HepG2 (cell line): ENCODE results near the gene LRRTM3. TPM values are rescaled to one million over a fixed set of nuclear protein-coding genes. Genes with fewer than 3 reads are reported as not detected.

Experiments used
- ATAC-seq: fragments of 200-7000 bp; cut with Tn5 transposase; 3 replicates; pipeline ENCODE4 v1.9.1; 2020; ENCODE audit warnings: mild to moderate bottlenecking, moderate library complexity
- BruUV-seq: library from RNA; stranded (reverse); fragments of 400-500 nt; replicated peaks from 2 replicates; lab custom pipeline; 2021; lab: Mats Ljungman, UMichigan
- CTCF ChIA-PET: fragments of 300-600 bp; formaldehyde crosslinking; extraction: SDS; loops from one replicate; lab custom pipeline; 2021; ENCODE audit warnings: low total read pairs, inconsistent platforms, low intra/inter-chr PET ratio; lab: Yijun Ruan, JAX
- POLR2A ChIA-PET: fragments of 350-600 bp; sonication (Branson Sonifier 250); formaldehyde crosslinking; loops from one replicate; lab custom pipeline; 2020; ENCODE audit warnings: antibody characterized with exemption, inconsistent platforms; lab: Yijun Ruan, JAX
- DNase-seq: peaks from one replicate; pipeline ENCODE4 v3.0.0-alpha.2; 2015; ENCODE audit warnings: low spot score
- FAIRE-seq: peaks from 3 replicates; lab custom pipeline; 2011; peaks lifted over from hg19 to GRCh38; lab: Jason Lieb, UNC
- H2AFZ ChIP-seq: one replicate; pipeline ENCODE4 v1.6.1; 2011; ENCODE audit warnings: low read length, inconsistent platforms
- H3K27ac ChIP-seq: fragments of 300-600 bp; 3 replicates; pipeline ENCODE4 v1.8.0; 2011; ENCODE audit warnings: mixed run types, mild to moderate bottlenecking, mixed read lengths, low read length, inconsistent platforms; ENCODE audit not compliant: insufficient read depth; ENCODE audit errors: extremely low read length
- H3K27me3 ChIP-seq, 2 experiments: fragments of 200-600 bp in 1 of 2; 2 replicates in 1 of 2; 3 replicates in 1 of 2; pipeline versions ENCODE4 v1.6.0 to v1.8.0; 2011; ENCODE audit warnings: low read length in 2 of 2, mild to moderate bottlenecking in 2 of 2, moderate library complexity in 2 of 2, inconsistent platforms in 1 of 2; ENCODE audit not compliant: insufficient read depth in 2 of 2, control insufficient read depth in 1 of 2
- H3K36me3 ChIP-seq, 2 experiments: fragments of 200-600 bp in 1 of 2; replicated peaks in 1 of 2; 2 replicates in 1 of 2; 3 replicates in 1 of 2; pipeline versions ENCODE4 v1.5.1 to v1.8.0; 2011; ENCODE audit warnings: low read length in 2 of 2, inconsistent platforms in 1 of 2; ENCODE audit not compliant: insufficient read depth in 2 of 2, control insufficient read depth in 1 of 2
- H3K4me1 ChIP-seq: 2 replicates; pipeline ENCODE4 v1.5.1; 2012; ENCODE audit warnings: low read length, inconsistent platforms; ENCODE audit not compliant: insufficient read depth
- H3K4me2 ChIP-seq: 2 replicates; pipeline ENCODE4 v1.6.0; 2011; ENCODE audit warnings: low read depth, low read length, inconsistent platforms
- H3K4me3 ChIP-seq, 3 experiments: fragments of 200-600 bp in 1 of 3; sonication (generic), shearing (Covaris generic) in 1 of 3; replicated peaks in 1 of 3; 2 replicates each; pipeline ENCODE4 v1.5.1; 2011 to 2016; ENCODE audit warnings: low read length in 3 of 3, inconsistent platforms in 2 of 3, low read depth in 2 of 3, mild to moderate bottlenecking in 2 of 3, control low read depth in 1 of 3, mixed read lengths in 1 of 3; ENCODE audit not compliant: insufficient read depth in 1 of 3
- H3K79me2 ChIP-seq: one replicate; pipeline ENCODE4 v1.6.1; 2011; ENCODE audit warnings: low read length, inconsistent platforms; ENCODE audit not compliant: insufficient read depth
- H3K9ac ChIP-seq: 2 replicates; pipeline ENCODE4 v1.6.0; 2011; ENCODE audit warnings: mild to moderate bottlenecking, low read depth, low read length, inconsistent platforms; ENCODE audit not compliant: insufficient read depth
- H3K9me3 ChIP-seq: 2 replicates; pipeline ENCODE4 v1.5.1; 2012; ENCODE audit warnings: mild to moderate bottlenecking, low read length
- H4K20me1 ChIP-seq: 2 replicates; pipeline ENCODE4 v1.6.0; 2011; ENCODE audit warnings: inconsistent platforms, mild to moderate bottlenecking, low read length, moderate library complexity; ENCODE audit not compliant: insufficient read depth
- BCL3 ChIP-seq: sonication (generic); formaldehyde crosslinking; IDR thresholded peaks from 2 replicates; pipeline ENCODE4 v1.5.1; 2020; ENCODE audit warnings: mild to moderate bottlenecking, missing genetic modification reagents, moderate library complexity
- PAF1 ChIP-seq: IDR thresholded peaks from 2 replicates; pipeline ENCODE4 v1.6.1; 2016; ENCODE audit warnings: missing genetic modification reagents, missing compliant biosample characterization
- PAXIP1 ChIP-seq: sonication (generic); formaldehyde crosslinking; conservative IDR thresholded peaks from 2 replicates; pipeline ENCODE4 v1.4.0; 2020; ENCODE audit warnings: mild to moderate bottlenecking, missing genetic modification reagents, moderate library complexity
- SRY ChIP-seq: sonication (generic); formaldehyde crosslinking; IDR thresholded peaks from 2 replicates; pipeline ENCODE4 v1.8.0; 2022; ENCODE audit warnings: mild to moderate bottlenecking, missing genetic modification reagents
- ZFYVE20 ChIP-seq: sonication (generic); formaldehyde crosslinking; IDR thresholded peaks from 2 replicates; pipeline ENCODE4 v1.8.0; 2023; ENCODE audit warnings: low read depth, mild to moderate bottlenecking, moderate library complexity, missing genetic modification reagents, borderline replicate concordance
- ZNF224 ChIP-seq: sonication (generic); formaldehyde crosslinking; IDR thresholded peaks from 2 replicates; pipeline ENCODE4 v1.5.0; 2020; ENCODE audit warnings: mild to moderate bottlenecking, missing genetic modification reagents
- WGBS: methylation state at CpG from one replicate; pipeline ENCODE4 v1.1.6; 2017; ENCODE audit warnings: low lambda C conversion rate; 5-methylcytosine and 5-hydroxymethylcytosine counted together
- in situ Hi-C: cut with HindIII; loops from 2 replicates; pipeline ENCODE4 v1.10.0; 2017; ENCODE audit warnings: low pct_unique_long_range_greater_than_20kb; ENCODE audit not compliant: extremely low pct_ligation_motif_present
- intact Hi-C: fragments of 100-400 bp; cut with micrococcal nuclease; formaldehyde crosslinking; loops from one replicate; pipeline ENCODE4 v1.10.0; 2022; ENCODE audit not compliant: unreplicated experiment
- polyA plus RNA-seq, 8 experiments: library from polyadenylated mRNA; depleted of rRNA in 3 of 8; stranded (reverse) in 7 of 8; unstranded in 1 of 8; fragments of >200 nt; fragmentation: Illumina TruSeq in 4 of 8; extraction: Trizol in 4 of 8; gene quantifications; 2 replicates each; pipeline versions ENCODE4 v1.2.1 to v1.2.3, GENCODE V29; 2011 to 2016; ENCODE audit warnings: low read depth in 4 of 8, missing spikeins in 1 of 8, mixed read lengths in 1 of 8; ENCODE audit not compliant: insufficient read depth in 1 of 8
- total RNA-seq, 5 experiments: library from RNA; depleted of rRNA; stranded (reverse); fragments of >200 nt; fragmentation: Illumina TruSeq; extraction: Trizol; gene quantifications; 2 replicates each; pipeline ENCODE4 v1.2.3, GENCODE V29; 2016; ENCODE audit warnings: low read depth in 1 of 5
- TF ChIP-seq, protein P1 (sequence below): sonication (generic); formaldehyde crosslinking; IDR thresholded peaks from 2 replicates; pipeline ENCODE4 v1.4.0; 2020; ENCODE audit warnings: missing genetic modification reagents
- TF ChIP-seq, protein P2 (sequence below): sonication (generic); formaldehyde crosslinking; conservative IDR thresholded peaks from 2 replicates; pipeline ENCODE4 v1.4.0; 2020; ENCODE audit warnings: missing genetic modification reagents
- TF ChIP-seq, protein P3 (sequence below): sonication (generic); formaldehyde crosslinking; IDR thresholded peaks from 2 replicates; pipeline ENCODE4 v1.5.1; 2020; ENCODE audit warnings: missing genetic modification reagents, mild to moderate bottlenecking, borderline replicate concordance

The LRRTM3 gene
- total and polyA plus RNA-seq, 2 of the 13 experiments (the other 11 are each of a cell fraction or from before 2014, with no cell fraction given) = not detected

GRCh38 chr10:66917104-66917503 is 8.7 kb upstream of the LRRTM3 start:
- in situ Hi-C loops = no loop called here
- no peak for FAIRE-seq
- 4% methylated on average over 3 of the region's 3 CpGs for WGBS
- TF ChIP-seq ZNF224 (no peak), PAXIP1 (CRISPR knock-in tag) (no peak), BCL3 (CRISPR knock-in tag) (no peak), SRY (CRISPR knock-in tag) (no peak), PAF1 (no peak), ZFYVE20 (no peak)
- TF ChIP-seq, protein P1, sequence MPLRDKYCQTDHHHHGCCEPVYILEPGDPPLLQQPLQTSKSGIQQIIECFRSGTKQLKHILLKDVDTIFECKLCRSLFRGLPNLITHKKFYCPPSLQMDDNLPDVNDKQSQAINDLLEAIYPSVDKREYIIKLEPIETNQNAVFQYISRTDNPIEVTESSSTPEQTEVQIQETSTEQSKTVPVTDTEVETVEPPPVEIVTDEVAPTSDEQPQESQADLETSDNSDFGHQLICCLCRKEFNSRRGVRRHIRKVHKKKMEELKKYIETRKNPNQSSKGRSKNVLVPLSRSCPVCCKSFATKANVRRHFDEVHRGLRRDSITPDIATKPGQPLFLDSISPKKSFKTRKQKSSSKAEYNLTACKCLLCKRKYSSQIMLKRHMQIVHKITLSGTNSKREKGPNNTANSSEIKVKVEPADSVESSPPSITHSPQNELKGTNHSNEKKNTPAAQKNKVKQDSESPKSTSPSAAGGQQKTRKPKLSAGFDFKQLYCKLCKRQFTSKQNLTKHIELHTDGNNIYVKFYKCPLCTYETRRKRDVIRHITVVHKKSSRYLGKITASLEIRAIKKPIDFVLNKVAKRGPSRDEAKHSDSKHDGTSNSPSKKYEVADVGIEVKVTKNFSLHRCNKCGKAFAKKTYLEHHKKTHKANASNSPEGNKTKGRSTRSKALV (CRISPR knock-in tag) = no peak
- TF ChIP-seq, protein P2, sequence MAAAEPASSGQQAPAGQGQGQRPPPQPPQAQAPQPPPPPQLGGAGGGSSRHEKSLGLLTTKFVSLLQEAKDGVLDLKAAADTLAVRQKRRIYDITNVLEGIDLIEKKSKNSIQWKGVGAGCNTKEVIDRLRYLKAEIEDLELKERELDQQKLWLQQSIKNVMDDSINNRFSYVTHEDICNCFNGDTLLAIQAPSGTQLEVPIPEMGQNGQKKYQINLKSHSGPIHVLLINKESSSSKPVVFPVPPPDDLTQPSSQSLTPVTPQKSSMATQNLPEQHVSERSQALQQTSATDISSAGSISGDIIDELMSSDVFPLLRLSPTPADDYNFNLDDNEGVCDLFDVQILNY (CRISPR knock-in tag) = no peak
- TF ChIP-seq, protein P3, sequence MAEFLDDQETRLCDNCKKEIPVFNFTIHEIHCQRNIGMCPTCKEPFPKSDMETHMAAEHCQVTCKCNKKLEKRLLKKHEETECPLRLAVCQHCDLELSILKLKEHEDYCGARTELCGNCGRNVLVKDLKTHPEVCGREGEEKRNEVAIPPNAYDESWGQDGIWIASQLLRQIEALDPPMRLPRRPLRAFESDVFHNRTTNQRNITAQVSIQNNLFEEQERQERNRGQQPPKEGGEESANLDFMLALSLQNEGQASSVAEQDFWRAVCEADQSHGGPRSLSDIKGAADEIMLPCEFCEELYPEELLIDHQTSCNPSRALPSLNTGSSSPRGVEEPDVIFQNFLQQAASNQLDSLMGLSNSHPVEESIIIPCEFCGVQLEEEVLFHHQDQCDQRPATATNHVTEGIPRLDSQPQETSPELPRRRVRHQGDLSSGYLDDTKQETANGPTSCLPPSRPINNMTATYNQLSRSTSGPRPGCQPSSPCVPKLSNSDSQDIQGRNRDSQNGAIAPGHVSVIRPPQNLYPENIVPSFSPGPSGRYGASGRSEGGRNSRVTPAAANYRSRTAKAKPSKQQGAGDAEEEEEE (CRISPR knock-in tag) = no peak

More at GRCh38 chr10:66917104-66917503, 8.7 kb upstream of the LRRTM3 start:
- Histone ChIP-seq H3K79me2 (no peaks in the 10 kb centered on the region), H4K20me1 (no peaks in the 10 kb centered on the region), H3K9me3 (no peaks in the 10 kb centered on the region), H3K4me1 (no peaks in the 10 kb centered on the region), H3K4me3 (no peak overlapping the region), H3K27ac (no peak overlapping the region), H3K36me3 (no peaks in the 10 kb centered on the region), H2AFZ (no peak overlapping the region), H3K4me2 (no peak overlapping the region), H3K27me3 (no peaks in the 10 kb centered on the region), H3K9ac (no peak overlapping the region)
- no TSS peak for BruUV-seq
- intact Hi-C loops = no loop called here
- POLR2A ChIA-PET = no interaction called here
- ATAC-seq = no peak
- CTCF ChIA-PET = no interaction called here
- DNase-seq = no peak
